Stimulated activated naive CD4-positive, alpha-beta T cell treated with Interleukin-2 at 50 U/mL for 16 hours (primary cell): ENCODE measurements around the gene PREX1.

Experiments
- DNase-seq: peaks from one replicate; lab custom pipeline; 2025; lab: John Stamatoyannopoulos, UW

Gene PREX1

GRCh38 chr20:48718786-48719578 lies 108.8 kb downstream of the PREX1 start:
- DNase-seq = peak; percentile 21

- no peak for DNase-seq
These were observed 110.0 kb downstream of the PREX1 start for GRCh38 chr20:48717680-48718223.

GRCh38 chr20:48717095-48717672 lies 110.6 kb downstream of the PREX1 start:
- DNase-seq = no peak

- DNase-seq = no peak
These were observed 111.3 kb downstream of the PREX1 start for GRCh38 chr20:48716541-48716940.

DNA sequence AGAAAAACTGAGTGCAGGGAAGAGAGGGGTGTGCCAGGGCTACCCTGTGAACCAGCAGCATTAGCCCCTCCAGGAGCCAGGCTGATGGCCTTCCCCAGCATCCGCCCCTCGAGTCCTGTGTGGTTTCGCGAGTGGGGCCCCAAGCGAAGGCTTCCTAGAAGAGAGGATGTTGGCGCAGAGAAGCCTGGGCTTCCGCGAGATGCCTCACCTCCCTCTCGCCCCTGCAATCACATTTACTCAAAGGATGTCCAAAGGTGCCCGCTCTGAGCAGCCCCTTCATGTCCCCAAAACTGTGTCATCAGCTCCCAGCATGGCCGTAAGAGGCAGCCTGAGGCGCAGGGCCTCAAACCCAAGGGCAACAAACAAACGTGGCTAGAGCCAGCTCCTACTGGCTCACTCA lies 111.7 kb downstream of the PREX1 start:
- peak; percentile 56 for DNase-seq

- DNase-seq = no peak
These were observed 113.0 kb downstream of the PREX1 start for GRCh38 chr20:48714764-48715163.

DNA sequence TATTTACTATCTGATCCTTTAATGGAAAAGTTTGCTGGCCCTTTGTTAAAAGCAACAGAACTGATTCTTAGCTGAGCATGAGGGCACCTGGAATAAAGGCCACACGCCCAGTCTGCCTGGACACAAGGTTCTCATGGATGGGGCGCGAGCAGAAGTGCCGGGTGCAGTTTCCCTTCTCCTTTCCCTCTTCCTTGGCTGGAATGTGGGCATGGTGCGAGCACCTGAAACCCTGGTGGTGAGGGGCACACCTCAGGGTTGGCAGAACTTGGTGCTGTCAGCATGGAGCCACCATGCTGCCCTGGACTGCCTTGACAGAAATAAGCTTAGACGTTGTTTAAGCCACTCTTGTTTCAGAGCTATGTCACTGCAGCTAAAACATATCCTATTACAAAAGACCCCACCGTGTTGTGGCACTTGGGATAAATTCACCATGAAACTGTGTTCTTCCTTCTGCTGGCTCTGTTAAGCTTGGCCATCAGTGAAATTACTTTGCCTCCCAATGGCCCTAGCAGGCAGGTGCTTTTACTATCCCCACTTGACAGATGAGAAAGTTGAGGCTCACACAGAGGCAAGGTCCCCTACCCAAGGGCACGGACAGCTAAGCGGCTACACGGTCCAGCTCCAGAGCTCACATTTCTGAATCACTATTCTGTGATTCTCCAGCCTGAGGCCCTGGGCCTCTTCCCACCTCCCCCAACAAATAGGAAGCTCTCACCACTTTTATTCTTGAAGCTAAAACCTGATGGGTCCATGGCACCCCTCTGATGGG lies 115.9 kb downstream of the PREX1 start:
- DNase-seq = no peak

GRCh38 chr20:48711044-48711428 lies 116.8 kb downstream of the PREX1 start:
- DNase-seq = no peak

DNA sequence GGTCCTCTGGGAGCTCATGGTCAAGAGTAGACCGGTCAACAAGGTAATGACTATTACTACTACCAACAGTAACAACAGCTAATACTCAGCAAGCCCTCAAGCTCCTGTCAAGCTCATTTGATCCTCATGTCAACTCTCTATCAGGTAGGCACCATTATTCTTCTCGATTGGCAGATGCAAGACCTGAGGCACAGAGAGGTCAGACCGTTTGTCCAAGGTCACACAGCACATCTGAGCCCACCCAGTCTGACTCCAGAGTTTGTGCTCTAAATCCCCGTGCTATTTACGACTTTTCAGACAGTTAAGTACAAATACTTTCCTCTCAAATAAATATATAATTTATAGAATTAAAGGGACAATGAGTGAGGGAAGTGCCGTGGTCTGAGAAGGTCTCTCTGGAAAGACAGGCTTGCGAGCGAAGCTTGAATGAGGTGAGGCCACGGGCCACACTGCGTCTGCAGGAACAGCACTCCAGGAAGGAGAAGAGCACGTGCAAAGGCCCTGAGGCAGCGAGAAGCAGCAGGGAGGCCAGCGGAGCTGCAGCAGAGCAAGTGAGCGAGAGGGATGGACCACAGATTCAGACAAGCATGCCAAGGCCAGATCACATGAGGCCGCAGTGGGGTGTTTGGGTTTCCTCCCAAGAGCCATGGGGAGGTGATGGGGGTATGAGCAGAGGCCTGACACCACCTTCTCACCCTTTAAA lies 117.3 kb downstream of the PREX1 start:
- no peak for DNase-seq

GRCh38 chr20:48709744-48710143 lies 118.1 kb downstream of the PREX1 start:
- no peak for DNase-seq

- DNase-seq = no peak
These were observed 118.6 kb downstream of the PREX1 start for GRCh38 chr20:48709058-48709691.

- no peak for DNase-seq
These were observed 119.2 kb downstream of the PREX1 start for GRCh38 chr20:48708630-48709029.

GRCh38 chr20:48708116-48708515 lies 119.7 kb downstream of the PREX1 start:
- DNase-seq = no peak

GRCh38 chr20:48706710-48707365 lies 121.0 kb downstream of the PREX1 start:
- no peak for DNase-seq

GRCh38 chr20:48706116-48706656 lies 121.6 kb downstream of the PREX1 start:
- no peak for DNase-seq

DNA sequence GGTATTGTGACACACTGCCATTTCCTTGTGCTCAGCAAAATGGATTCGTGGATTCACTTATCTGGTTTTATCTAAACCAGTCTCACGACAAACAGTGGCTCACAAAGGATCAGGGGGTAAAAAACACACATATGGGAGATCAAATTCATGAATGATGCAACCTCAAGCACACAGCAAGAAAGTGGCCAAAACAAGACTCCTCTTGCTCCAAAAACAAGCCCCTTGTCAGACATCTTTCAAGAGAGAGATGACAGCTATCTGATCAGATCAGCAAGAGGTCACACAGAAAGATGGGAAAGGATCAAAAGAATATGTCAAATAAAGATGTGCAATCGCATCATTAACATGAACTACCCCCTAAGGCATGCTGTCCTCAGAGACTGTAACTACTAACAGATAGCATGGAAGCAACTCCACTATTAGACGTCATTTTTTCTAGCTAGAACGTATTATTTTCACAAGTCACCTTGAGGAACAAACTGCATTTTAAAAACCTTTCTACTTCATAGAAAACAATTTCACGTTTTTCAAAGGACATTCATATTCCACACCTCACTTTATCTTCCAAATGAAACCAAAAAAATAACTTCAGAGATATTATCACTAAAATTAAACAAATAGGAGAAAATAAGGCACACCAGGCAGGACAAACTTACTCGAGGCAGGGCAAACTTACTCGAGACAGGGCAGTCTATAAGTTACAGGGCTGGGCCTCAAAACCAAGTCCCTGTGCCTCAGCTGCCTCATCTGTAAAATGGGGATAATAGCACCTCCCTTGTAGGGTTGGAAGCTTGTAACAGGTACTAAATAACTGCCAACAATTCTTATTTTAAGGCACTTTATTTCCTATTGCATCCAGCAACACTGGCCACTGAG lies 122.3 kb downstream of the PREX1 start:
- no peak for DNase-seq

DNA sequence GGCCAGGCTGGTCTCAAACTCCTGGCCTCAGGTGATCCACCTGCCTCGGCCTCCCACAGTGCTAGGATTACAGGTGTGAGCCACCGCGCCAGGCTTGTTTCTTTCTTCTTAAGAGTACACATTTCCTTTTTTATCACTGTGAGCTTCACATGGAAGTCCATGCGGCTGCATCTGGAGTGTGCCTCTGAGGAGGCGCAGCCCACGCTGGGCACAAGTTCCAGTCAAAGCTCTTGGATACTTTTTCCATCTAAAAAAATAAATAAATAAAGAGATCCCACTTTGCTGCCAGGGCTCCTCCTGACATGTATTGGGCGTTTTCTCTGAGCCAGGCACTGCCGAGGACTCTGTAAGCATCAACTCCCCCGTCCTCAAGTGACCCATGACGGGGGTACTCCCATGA lies 123.0 kb downstream of the PREX1 start:
- DNase-seq = no peak

DNA sequence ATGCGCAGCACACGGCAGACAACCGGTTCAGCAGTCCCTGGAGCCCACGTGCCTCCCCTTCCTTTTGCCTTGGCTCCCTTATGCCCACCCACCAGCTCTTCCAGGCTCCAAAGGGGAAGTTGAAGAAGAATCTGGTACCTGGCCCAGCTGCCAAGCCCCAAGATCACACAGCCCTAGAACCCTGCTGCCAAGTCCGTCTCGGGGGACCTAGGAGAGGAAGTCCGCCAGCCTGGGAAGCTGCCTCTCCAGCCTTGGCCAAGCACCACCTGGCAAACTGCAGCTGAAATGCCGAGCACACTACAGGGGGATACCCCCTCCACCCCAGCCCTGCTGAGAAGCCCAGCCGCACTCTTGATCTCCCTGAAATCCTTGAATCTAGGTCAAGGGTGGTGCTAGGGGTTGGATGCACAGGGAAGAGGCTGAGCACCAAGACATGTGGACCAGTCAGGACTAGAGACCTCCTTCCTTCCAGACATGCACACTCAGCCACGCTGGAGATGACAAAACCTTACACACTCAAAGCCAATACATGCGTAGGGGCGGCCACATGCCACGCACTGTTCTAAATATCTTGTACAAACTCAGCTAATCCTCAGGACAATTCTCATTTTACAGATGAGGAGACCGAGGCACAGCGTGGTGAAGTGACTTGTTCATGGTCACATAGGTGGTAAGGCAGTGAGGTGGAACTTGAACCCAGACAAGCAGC lies 124.1 kb downstream of the PREX1 start:
- no peak for DNase-seq

DNA sequence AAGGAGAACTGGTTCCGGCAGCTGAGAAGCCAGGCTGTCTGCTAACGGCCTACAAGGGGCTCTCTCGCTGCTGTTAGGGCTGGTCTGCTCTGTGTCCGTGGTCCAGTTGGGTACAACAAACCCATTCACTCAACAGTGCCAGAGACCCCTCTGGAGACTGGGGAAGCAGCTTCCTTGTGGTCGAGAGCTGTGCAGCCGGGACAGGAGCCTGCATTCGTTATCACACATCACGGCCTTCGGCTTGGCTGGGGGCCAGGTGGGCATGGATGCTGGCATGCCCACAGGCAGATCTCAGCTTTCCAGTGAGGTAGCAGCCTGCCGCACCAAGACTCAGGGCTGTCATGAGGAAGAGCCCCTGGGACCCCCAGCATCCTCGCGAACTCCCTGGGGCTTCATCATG lies 124.7 kb downstream of the PREX1 start:
- no peak for DNase-seq
